GM23248 (cell line): Measurements from ENCODE around the gene TDRD12. TPM values are rescaled to one million over a fixed set of nuclear protein-coding genes. Genes with fewer than 3 reads are reported as not detected.
"Not testable (repeated sequence)": the region's sequence is repeated elsewhere in the genome, so short reads cannot be mapped to it uniquely, and the experiment has no call there.

Source experiments
- DNase-seq: peaks from one replicate; pipeline ENCODE4 v3.0.0-alpha.2; 2015
- H2AFZ ChIP-seq: fragments of 200-600 bp; sonication (generic); 2 replicates; pipeline ENCODE4 v1.6.1; 2016; ENCODE audit warnings: antibody characterized with exemption
- H3F3A ChIP-seq: fragments of 200-600 bp; sonication (generic); 2 replicates; pipeline ENCODE4 v1.6.1; 2016; ENCODE audit warnings: mild to moderate bottlenecking, antibody characterized with exemption, mixed run types; ENCODE audit not compliant: insufficient read depth
- H3K27ac ChIP-seq: fragments of 200-600 bp; sonication (generic); 2 replicates; pipeline ENCODE4 v1.5.1; 2016; ENCODE audit warnings: mild to moderate bottlenecking
- H3K27me3 ChIP-seq: fragments of 200-600 bp; sonication (generic); replicated peaks from 2 replicates; pipeline ENCODE4 v1.6.1; 2016; ENCODE audit warnings: mild to moderate bottlenecking; ENCODE audit not compliant: insufficient read depth
- H3K36me3 ChIP-seq: fragments of 200-600 bp; sonication (generic); 2 replicates; pipeline ENCODE4 v1.6.1; 2016; ENCODE audit warnings: low read depth, mild to moderate bottlenecking
- H3K4me1 ChIP-seq: fragments of 200-600 bp; sonication (generic); 2 replicates; pipeline ENCODE4 v1.6.1; 2016; ENCODE audit warnings: mild to moderate bottlenecking; ENCODE audit not compliant: insufficient read depth
- H3K4me2 ChIP-seq: fragments of 200-600 bp; sonication (generic); one replicate; pipeline ENCODE4 v1.6.1; 2016; ENCODE audit warnings: mild to moderate bottlenecking; ENCODE audit not compliant: unreplicated experiment
- H3K4me3 ChIP-seq: fragments of 200-600 bp; sonication (generic); 2 replicates; pipeline ENCODE4 v1.5.1; 2016; ENCODE audit warnings: mild to moderate bottlenecking
- H3K79me2 ChIP-seq: fragments of 200-600 bp; sonication (generic); 2 replicates; pipeline ENCODE4 v1.6.1; 2016; ENCODE audit warnings: mild to moderate bottlenecking; ENCODE audit not compliant: insufficient read depth
- H3K9ac ChIP-seq: fragments of 200-600 bp; sonication (generic); 2 replicates; pipeline ENCODE4 v1.6.1; 2016; ENCODE audit warnings: mild to moderate bottlenecking
- H3K9me2 ChIP-seq: fragments of 200-600 bp; sonication (generic); 2 replicates; pipeline ENCODE4 v1.6.1; 2016; ENCODE audit warnings: mixed run types, mild to moderate bottlenecking, moderate library complexity; ENCODE audit not compliant: insufficient read depth
- H3K9me3 ChIP-seq: fragments of 200-600 bp; sonication (generic); one replicate; pipeline ENCODE4 v1.6.1; 2017; ENCODE audit warnings: low read depth
- H4K20me1 ChIP-seq: fragments of 200-600 bp; sonication (generic); 2 replicates; pipeline ENCODE4 v1.6.0; 2016; ENCODE audit not compliant: insufficient read depth
- EZH2 ChIP-seq: fragments of 200-600 bp; sonication (generic); IDR thresholded peaks from 2 replicates; pipeline ENCODE4 v1.6.1; 2018; ENCODE audit warnings: antibody characterized with exemption, mild to moderate bottlenecking; ENCODE audit not compliant: insufficient read depth, poor library complexity, severe bottlenecking
- EZH2phosphoT487 ChIP-seq: fragments of 200-600 bp; sonication (generic); IDR thresholded peaks from 2 replicates; pipeline ENCODE4 v1.6.1; 2018; ENCODE audit warnings: antibody characterized with exemption, moderate library complexity, mild to moderate bottlenecking, low read depth; ENCODE audit not compliant: insufficient read depth
- WGBS, 2 experiments: methylation state at CpG; one replicate each; pipeline ENCODE4 v1.1.6; 2015 to 2017; ENCODE audit warnings: low lambda C conversion rate in 2 of 2, low coverage in 1 of 2; ENCODE audit errors: missing lambda C conversion rate in 2 of 2; 5-methylcytosine and 5-hydroxymethylcytosine counted together
- in situ Hi-C: fragments of 300-500 bp; cut with MboI; formaldehyde crosslinking; loops from 2 replicates; pipeline ENCODE4 v1.15.0; 2020
- polyA plus RNA-seq: library from polyadenylated mRNA; unstranded; fragments of >200 nt; fragmentation: Nextera tagmentation; extraction: Ambion mirVana; gene quantifications from 2 replicates; pipeline ENCODE4 v1.2.1, GENCODE V29; 2016
- total RNA-seq: library from RNA; depleted of rRNA; stranded (reverse); fragments of >200 nt; shearing (Covaris generic); gene quantifications from 2 replicates; pipeline ENCODE4 v1.2.3, GENCODE V29; 2014

TDRD12 gene
- total and polyA plus RNA-seq, 2 experiments from 2014 or later = 0.09 to 0.22 TPM

- H3K9me3 ChIP-seq = no peaks in the 10 kb centered on the region
- TF ChIP-seq EZH2 (no peak), EZH2phosphoT487 (no peak)
- H3K27me3 ChIP-seq = 0 out of 2 replicates have a peak, but pooled peaks cover 12% of the 10 kb centered on the region
- in situ Hi-C loops = no loop called here
- no peak overlapping the region for H3K4me2 ChIP-seq
- H2AFZ ChIP-seq = no peak overlapping the region
- no peaks in the 10 kb centered on the region for H3K36me3 ChIP-seq
- no peaks in the 10 kb centered on the region for H3K79me2 ChIP-seq
- no peak for DNase-seq
- H3F3A ChIP-seq = no peaks in the 10 kb centered on the region
- no peaks in the 10 kb centered on the region for H3K4me1 ChIP-seq
- H3K9ac ChIP-seq = no peak overlapping the region
- H4K20me1 ChIP-seq = no peaks in the 10 kb centered on the region
- 88 to 98% methylated on average over 7 to 9 of the region's 9 CpGs for WGBS, 2 experiments
- H3K4me3 ChIP-seq = no peak overlapping the region
- H3K27ac ChIP-seq = no peak overlapping the region
- no peaks in the 10 kb centered on the region for H3K9me2 ChIP-seq
These were observed 23.5 kb downstream of the TDRD12 start for GRCh38 chr19:32743021-32743420.

- Histone ChIP-seq H3K9me3 (no peaks in the 10 kb centered on the region), H3K4me2 (no peak overlapping the region), H3K9ac (no peak overlapping the region), H3F3A (no peaks in the 10 kb centered on the region), H3K4me1 (no peaks in the 10 kb centered on the region), H3K27me3 (0 out of 2 replicates have a peak, but pooled peaks cover 16% of the 10 kb centered on the region), H3K27ac (no peak overlapping the region), H4K20me1 (no peaks in the 10 kb centered on the region), H3K79me2 (no peaks in the 10 kb centered on the region), H3K4me3 (no peak overlapping the region), H3K36me3 (no peaks in the 10 kb centered on the region), H2AFZ (no peak overlapping the region), H3K9me2 (no peaks in the 10 kb centered on the region)
- DNase-seq = no peak
- in situ Hi-C loops = no loop called here
- WGBS, 2 experiments = 95 to 98% methylated on average over 4 of the region's 4 CpGs
- TF ChIP-seq EZH2phosphoT487 (no peak), EZH2 (no peak)
These were observed 23.9 kb downstream of the TDRD12 start for GRCh38 chr19:32743447-32743846.

- no peak overlapping the region for H3K4me3 ChIP-seq
- no peak overlapping the region for H3K4me2 ChIP-seq
- no peak overlapping the region for H3K9ac ChIP-seq
- no peak overlapping the region for H3K27ac ChIP-seq
- 0 out of 2 replicates have a peak, but pooled peaks cover 19% of the 10 kb centered on the region for H3K27me3 ChIP-seq
- in situ Hi-C loops = no loop called here
- H3K4me1 ChIP-seq = no peaks in the 10 kb centered on the region
- no peaks in the 10 kb centered on the region for H3K36me3 ChIP-seq
- no peak for TF ChIP-seq EZH2
- no peak for TF ChIP-seq EZH2phosphoT487
- H3K9me2 ChIP-seq = no peaks in the 10 kb centered on the region
- H3K9me3 ChIP-seq = no peaks in the 10 kb centered on the region
- WGBS, 2 experiments = 70 to 74% methylated on average over 17 to 18 of the region's 18 CpGs
- H3K79me2 ChIP-seq = no peaks in the 10 kb centered on the region
- no peaks in the 10 kb centered on the region for H3F3A ChIP-seq
- no peak for DNase-seq
- H2AFZ ChIP-seq = no peak overlapping the region
- H4K20me1 ChIP-seq = no peaks in the 10 kb centered on the region
These were observed 25.2 kb downstream of the TDRD12 start for GRCh38 chr19:32744555-32745325.

GRCh38 chr19:32745594-32746251 lies 26.2 kb downstream of the TDRD12 start:
- H3K79me2 ChIP-seq, H3K27ac ChIP-seq, H3K9me3 ChIP-seq, H3K9me2 ChIP-seq, H3K9ac ChIP-seq, H3F3A ChIP-seq, H3K4me1 ChIP-seq, H3K4me3 ChIP-seq, H3K4me2 ChIP-seq, DNase-seq, H4K20me1 ChIP-seq, H3K36me3 ChIP-seq, in situ Hi-C loops, H2AFZ ChIP-seq: not testable (repeated sequence)
- H3K27me3 ChIP-seq = 0 out of 2 replicates have a peak, but pooled peaks cover 19% of the 10 kb centered on the region
- 0% methylated on average over 2 of the region's 2 CpGs; no CpG with 5 or more reads in 1 of the 2 experiments for WGBS, 2 experiments

GRCh38 chr19:32746631-32747196 lies 27.1 kb downstream of the TDRD12 start:
- H3K27ac ChIP-seq, H3F3A ChIP-seq, H3K4me2 ChIP-seq, H2AFZ ChIP-seq, in situ Hi-C loops, H4K20me1 ChIP-seq, H3K9ac ChIP-seq, H3K79me2 ChIP-seq, H3K4me3 ChIP-seq, H3K4me1 ChIP-seq, H3K9me2 ChIP-seq, DNase-seq, H3K9me3 ChIP-seq, H3K36me3 ChIP-seq: not testable (repeated sequence)
- 0 out of 2 replicates have a peak, but pooled peaks cover 19% of the 10 kb centered on the region for H3K27me3 ChIP-seq
- 0% methylated on average over 2 of the region's 2 CpGs; no CpG with 5 or more reads in 1 of the 2 experiments for WGBS, 2 experiments
